OCI-LY1 (cell line): ENCODE data around the gene INPP5A.

Experiments
- H2AFZ ChIP-seq: fragments of 200-600 bp; sonication (generic), shearing (Covaris generic); 2 replicates; pipeline ENCODE4 v1.6.0; 2014; ENCODE audit warnings: antibody characterized with exemption, mild to moderate bottlenecking, low read length
- H3F3A ChIP-seq: fragments of 200-600 bp; sonication (generic), shearing (Covaris generic); 2 replicates; pipeline ENCODE4 v1.6.0; 2014; ENCODE audit warnings: mild to moderate bottlenecking, antibody characterized with exemption, low read length, moderate library complexity; ENCODE audit not compliant: insufficient read depth
- H3K27ac ChIP-seq: fragments of 200-600 bp; sonication (generic); 2 replicates; pipeline ENCODE4 v1.5.1; 2014; ENCODE audit warnings: low read length, mixed run types, mild to moderate bottlenecking, low read depth; ENCODE audit not compliant: poor library complexity, severe bottlenecking
- H3K27me3 ChIP-seq: fragments of 200-600 bp; sonication (generic); 2 replicates; pipeline ENCODE4 v1.6.0; 2014; ENCODE audit warnings: antibody characterized with exemption, mild to moderate bottlenecking, low read length, moderate library complexity; ENCODE audit not compliant: insufficient read depth
- H3K36me3 ChIP-seq: fragments of 200-600 bp; sonication (generic); 2 replicates; pipeline ENCODE4 v1.6.1; 2014; ENCODE audit warnings: mild to moderate bottlenecking, antibody characterized with exemption, low read length, moderate library complexity, mixed read lengths; ENCODE audit not compliant: insufficient read depth
- H3K4me1 ChIP-seq: fragments of 200-600 bp; sonication (generic); 2 replicates; pipeline ENCODE4 v1.5.1; 2014; ENCODE audit warnings: mild to moderate bottlenecking, low read length, moderate library complexity; ENCODE audit not compliant: insufficient read depth, severe bottlenecking
- H3K4me2 ChIP-seq: fragments of 200-600 bp; sonication (generic), shearing (Covaris generic); 2 replicates; pipeline ENCODE4 v1.6.1; 2014; ENCODE audit warnings: low read length
- H3K4me3 ChIP-seq: fragments of 200-600 bp; sonication (generic); 2 replicates; pipeline ENCODE4 v1.5.1; 2014; ENCODE audit warnings: low read length, low read depth, mild to moderate bottlenecking, mixed read lengths; ENCODE audit not compliant: poor library complexity, severe bottlenecking
- H3K79me2 ChIP-seq: fragments of 200-600 bp; shearing (Covaris generic); 2 replicates; pipeline ENCODE4 v1.6.1; 2016; ENCODE audit warnings: mixed run types, low read length, mixed read lengths; ENCODE audit not compliant: insufficient read depth
- H3K9ac ChIP-seq: fragments of 200-600 bp; sonication (generic), shearing (Covaris generic); 2 replicates; pipeline ENCODE4 v1.6.1; 2014; ENCODE audit warnings: mild to moderate bottlenecking, low read length, mixed read lengths
- H3K9me2 ChIP-seq: fragments of 200-600 bp; sonication (generic), shearing (Covaris generic); 2 replicates; pipeline ENCODE4 v1.6.1; 2014; ENCODE audit warnings: low read depth, mild to moderate bottlenecking, low read length, mixed read lengths
- H3K9me3 ChIP-seq: fragments of 200-600 bp; shearing (Covaris generic); 2 replicates; pipeline ENCODE4 v1.6.1; 2014; ENCODE audit warnings: low read length, mixed read lengths
- H4K20me1 ChIP-seq: fragments of 200-600 bp; sonication (generic), shearing (Covaris generic); 2 replicates; pipeline ENCODE4 v1.6.0; 2016; ENCODE audit warnings: mild to moderate bottlenecking, low read length; ENCODE audit not compliant: insufficient read depth
- CTCF ChIP-seq: fragments of 200-600 bp; sonication (generic), shearing (Covaris generic); IDR thresholded peaks from 2 replicates; pipeline ENCODE4 v1.5.1; 2017; ENCODE audit warnings: mild to moderate bottlenecking, antibody characterized with exemption, low read length, moderate library complexity, mixed read lengths
- EZH2 ChIP-seq: fragments of 200-600 bp; sonication (generic), shearing (Covaris generic); IDR thresholded peaks from 2 replicates; pipeline ENCODE4 v1.8.0; 2017; ENCODE audit warnings: borderline replicate concordance, mixed run types, mild to moderate bottlenecking, antibody characterized with exemption, low read length, moderate library complexity, mixed read lengths

The INPP5A gene

GRCh38 chr10:132667342-132668047, 129.9 kb downstream of the INPP5A start:
- Histone ChIP-seq H4K20me1 (no peaks in the 10 kb centered on the region), H3K9me3 (no peaks in the 10 kb centered on the region), H3K27me3 (no peaks in the 10 kb centered on the region), H3K4me3 (no peak overlapping the region), H3K9ac (no peak overlapping the region), H3K9me2 (no peaks in the 10 kb centered on the region), H3K36me3 (no peaks in the 10 kb centered on the region), H2AFZ (no peak overlapping the region), H3K4me1 (no peaks in the 10 kb centered on the region), H3K27ac (no peak overlapping the region), H3K4me2 (no peak overlapping the region), H3F3A (no peaks in the 10 kb centered on the region), H3K79me2 (no peaks in the 10 kb centered on the region)
- TF ChIP-seq EZH2: no peak
- no peak for TF ChIP-seq CTCF

- Histone ChIP-seq H3K27me3 (no peaks in the 10 kb centered on the region), H3F3A (no peaks in the 10 kb centered on the region), H2AFZ (no peak overlapping the region), H3K79me2 (no peaks in the 10 kb centered on the region), H4K20me1 (no peaks in the 10 kb centered on the region), H3K4me2 (no peak overlapping the region), H3K4me1 (no peaks in the 10 kb centered on the region), H3K9me2 (no peaks in the 10 kb centered on the region), H3K9me3 (no peaks in the 10 kb centered on the region), H3K36me3 (no peaks in the 10 kb centered on the region), H3K27ac (no peak overlapping the region), H3K4me3 (no peak overlapping the region), H3K9ac (no peak overlapping the region)
- TF ChIP-seq EZH2: no peak
- no peak for TF ChIP-seq CTCF
Observed at GRCh38 chr10:132668048-132668394, 130.4 kb downstream of the INPP5A start.

- H2AFZ ChIP-seq: no peak overlapping the region
- no peaks in the 10 kb centered on the region for H3F3A ChIP-seq
- H3K4me1 ChIP-seq: no peaks in the 10 kb centered on the region
- H3K4me2 ChIP-seq: no peak overlapping the region
- H4K20me1 ChIP-seq: no peaks in the 10 kb centered on the region
- H3K79me2 ChIP-seq: no peaks in the 10 kb centered on the region
- no peaks in the 10 kb centered on the region for H3K9me2 ChIP-seq
- H3K9ac ChIP-seq: no peak overlapping the region
- TF ChIP-seq EZH2 (no peak), CTCF (no peak)
- H3K27me3 ChIP-seq: no peaks in the 10 kb centered on the region
- H3K27ac ChIP-seq: no peak overlapping the region
- H3K9me3 ChIP-seq: no peaks in the 10 kb centered on the region
- no peak overlapping the region for H3K4me3 ChIP-seq
- H3K36me3 ChIP-seq: no peaks in the 10 kb centered on the region
Observed at GRCh38 chr10:132669208-132669861, 131.7 kb downstream of the INPP5A start.
